Fibroblast of skin of left quadriceps (primary cell): ENCODE results near the gene PIK3AP1.

ENCODE experiments used
- DNase-seq, 2 experiments: peaks; one replicate each; pipeline ENCODE4 v3.0.0-alpha.2; 2013; ENCODE audit warnings: low read depth in 2 of 2

PIK3AP1 gene

GRCh38 chr10:96642973-96643372 lies 77.3 kb downstream of the PIK3AP1 start:
- no peak for DNase-seq

GRCh38 chr10:96642530-96642929 lies 77.8 kb downstream of the PIK3AP1 start:
- no peak for DNase-seq

- DNase-seq: no peak
These were observed 78.7 kb downstream of the PIK3AP1 start for GRCh38 chr10:96641396-96642295.

GRCh38 chr10:96639899-96640298 lies 80.4 kb downstream of the PIK3AP1 start:
- no peak for DNase-seq

GRCh38 chr10:96638696-96639095 lies 81.6 kb downstream of the PIK3AP1 start:
- no peak for DNase-seq

GRCh38 chr10:96638120-96638519 lies 82.2 kb downstream of the PIK3AP1 start:
- no peak for DNase-seq

- DNase-seq: no peak
These were observed 82.6 kb downstream of the PIK3AP1 start for GRCh38 chr10:96637709-96638108.

- DNase-seq: no peak
These were observed 83.8 kb downstream of the PIK3AP1 start for GRCh38 chr10:96636551-96636950.

- DNase-seq: no peak
These were observed 87.2 kb downstream of the PIK3AP1 start for GRCh38 chr10:96632974-96633710.

- no peak for DNase-seq
These were observed 93.0 kb downstream of the PIK3AP1 start for GRCh38 chr10:96627292-96627691.

GRCh38 chr10:96626795-96627194 lies 93.5 kb downstream of the PIK3AP1 start:
- no peak for DNase-seq

- DNase-seq: no peak
These were observed 95.1 kb downstream of the PIK3AP1 start for GRCh38 chr10:96625173-96625572.

- no peak for DNase-seq
These were observed 98.1 kb downstream of the PIK3AP1 start for GRCh38 chr10:96622013-96622787.

- no peak for DNase-seq
These were observed 100.2 kb downstream of the PIK3AP1 start for GRCh38 chr10:96619796-96620773.

- no peak for DNase-seq
These were observed 101.2 kb downstream of the PIK3AP1 start for GRCh38 chr10:96619120-96619519.

GRCh38 chr10:96618653-96619052 lies 101.7 kb downstream of the PIK3AP1 start:
- DNase-seq: no peak

- DNase-seq: no peak
These were observed 103.4 kb downstream of the PIK3AP1 start for GRCh38 chr10:96616961-96617360.

- DNase-seq: peak; percentile 87 to 90
These were observed 105.8 kb downstream of the PIK3AP1 start for GRCh38 chr10:96614515-96614914.

GRCh38 chr10:96613576-96613975 lies 106.7 kb downstream of the PIK3AP1 start:
- no peak for DNase-seq

- DNase-seq: no peak
These were observed 108.1 kb downstream of the PIK3AP1 start for GRCh38 chr10:96612055-96612830.
